Natural killer cell (primary cell): ENCODE data around the gene LDLRAD4. TPM values are rescaled to one million over a fixed set of nuclear protein-coding genes. Genes with fewer than 3 reads are reported as not detected.

Experiments
- ATAC-seq, 3 donors: fragments of 150-1000 bp in 2 of 3; fragments of 200-7000 bp in 1 of 3; cut with Tn5 transposase; 1 replicate in 1 of 3; 2 replicates in 2 of 3; pipeline ENCODE4 v1.10.0; 2021; ENCODE audit warnings: mild to moderate bottlenecking in 2 of 3, moderate library complexity in 2 of 3
- DNase-seq, 2 donors: peaks; one replicate each; pipeline versions ENCODE4 v3.0.0 to v3.0.0-alpha.2; 2013 to 2021; ENCODE audit warnings: mixed read lengths in 1 of 2
- H3K27ac ChIP-seq: one replicate; pipeline ENCODE4 v1.5.1; 2013; ENCODE audit warnings: mild to moderate bottlenecking, low read length
- H3K27me3 ChIP-seq: one replicate; pipeline ENCODE4 v1.6.1; 2013; ENCODE audit warnings: low read length; ENCODE audit not compliant: control insufficient read depth, insufficient read depth
- H3K36me3 ChIP-seq: one replicate; pipeline ENCODE4 v1.6.1; 2013; ENCODE audit warnings: low read length; ENCODE audit not compliant: control insufficient read depth, insufficient read depth
- H3K4me1 ChIP-seq: one replicate; pipeline ENCODE4 v1.6.1; 2013; ENCODE audit warnings: low read length; ENCODE audit not compliant: control insufficient read depth, insufficient read depth
- H3K4me3 ChIP-seq: one replicate; pipeline ENCODE4 v1.5.1; 2013; ENCODE audit warnings: low read length
- H3K9me3 ChIP-seq: one replicate; pipeline ENCODE4 v1.6.1; 2013; ENCODE audit warnings: low read length; ENCODE audit not compliant: control insufficient read depth, insufficient read depth
- H3K27ac Mint-ChIP-seq, 2 donors: one replicate each; pipeline ENCODE4 v1.8.0; 2022; ENCODE audit warnings: mild to moderate bottlenecking in 2 of 2, mixed read lengths in 2 of 2, moderate library complexity in 1 of 2
- H3K27me3 Mint-ChIP-seq, 2 donors: one replicate each; pipeline ENCODE4 v1.8.0; 2022; ENCODE audit warnings: low read depth in 2 of 2, mixed read lengths in 2 of 2
- H3K36me3 Mint-ChIP-seq: one replicate; pipeline ENCODE4 v1.8.0; 2022; ENCODE audit warnings: mixed read lengths
- H3K4me1 Mint-ChIP-seq, 2 donors: one replicate each; pipeline ENCODE4 v1.8.0; 2022; ENCODE audit warnings: mixed read lengths in 2 of 2
- H3K4me3 Mint-ChIP-seq: one replicate; pipeline ENCODE4 v1.8.0; 2022; ENCODE audit warnings: mild to moderate bottlenecking, moderate library complexity, mixed read lengths
- H3K9me3 Mint-ChIP-seq, 2 donors: one replicate each; pipeline ENCODE4 v1.8.0; 2022; ENCODE audit warnings: mixed read lengths in 2 of 2
- WGBS: methylation state at CpG from one replicate; pipeline ENCODE4 v1.1.7; 2013; ENCODE audit warnings: missing lambda C conversion rate; ENCODE audit not compliant: insufficient coverage; 5-methylcytosine and 5-hydroxymethylcytosine counted together
- intact Hi-C: fragments of 100-400 bp; cut with micrococcal nuclease; formaldehyde crosslinking; loops from one replicate; pipeline ENCODE4 v1.14.2; 2022
- total RNA-seq, 4 donors: library from RNA; stranded (reverse); fragments of 120-200 nt in 1 of 4; gene quantifications; one replicate each; pipeline versions ENCODE4 v1.2.3 to v1.2.4, GENCODE V29; 2013 to 2022
- TF ChIP-seq, protein P1 (sequence below): fragments of 200-600 bp; IDR thresholded peaks from one replicate; pipeline ENCODE4 v1.8.0; 2022; ENCODE audit warnings: antibody characterized with exemption

LDLRAD4 gene
- total RNA-seq, 3 donors from 2014 or later (not counting 1 experiment from before 2014, with no cell fraction given): 24.0 to 36.3 (median 29.2) TPM

DNA sequence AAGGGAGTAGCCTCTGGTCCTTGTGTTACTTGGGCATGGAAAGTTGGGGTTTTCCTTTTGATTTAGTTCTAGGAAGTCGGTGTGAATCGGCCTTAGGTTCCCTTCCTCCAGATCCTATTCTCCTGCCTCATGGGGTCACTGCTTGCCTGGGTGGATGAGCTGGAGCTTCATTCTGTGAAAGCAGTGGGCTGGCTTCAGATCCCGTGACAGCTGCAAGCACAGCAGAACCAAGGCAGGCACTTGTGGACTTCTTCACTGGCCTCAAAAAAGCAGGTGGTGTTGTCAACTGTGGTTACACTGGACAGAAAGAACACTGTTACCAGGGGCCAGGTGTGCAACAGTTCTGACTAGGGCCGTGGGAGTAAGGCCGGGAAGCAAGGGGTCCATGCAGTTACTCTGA, 243.4 kb downstream of the LDLRAD4 start:
- intact Hi-C loops: no loop called here
- peaks cover 0 to 2% of the 10 kb centered on the region in 2 donors for H3K9me3 Mint-ChIP-seq
- peaks cover 36 to 45% of the 10 kb centered on the region in 2 donors for H3K4me1 Mint-ChIP-seq
- peaks cover 6% of the 10 kb centered on the region for H3K36me3 Mint-ChIP-seq
- no peak overlapping the region for H3K27ac ChIP-seq
- H3K9me3 ChIP-seq: no peaks in the 10 kb centered on the region
- no peaks in the 10 kb centered on the region for H3K27me3 ChIP-seq
- no peaks in the 10 kb centered on the region for H3K27me3 Mint-ChIP-seq
- DNase-seq (no peak), ATAC-seq (no peak)
- peaks cover 33% of the 10 kb centered on the region for H3K4me1 ChIP-seq
- H3K4me3 Mint-ChIP-seq: no peak overlapping the region
- TF ChIP-seq, protein P1, sequence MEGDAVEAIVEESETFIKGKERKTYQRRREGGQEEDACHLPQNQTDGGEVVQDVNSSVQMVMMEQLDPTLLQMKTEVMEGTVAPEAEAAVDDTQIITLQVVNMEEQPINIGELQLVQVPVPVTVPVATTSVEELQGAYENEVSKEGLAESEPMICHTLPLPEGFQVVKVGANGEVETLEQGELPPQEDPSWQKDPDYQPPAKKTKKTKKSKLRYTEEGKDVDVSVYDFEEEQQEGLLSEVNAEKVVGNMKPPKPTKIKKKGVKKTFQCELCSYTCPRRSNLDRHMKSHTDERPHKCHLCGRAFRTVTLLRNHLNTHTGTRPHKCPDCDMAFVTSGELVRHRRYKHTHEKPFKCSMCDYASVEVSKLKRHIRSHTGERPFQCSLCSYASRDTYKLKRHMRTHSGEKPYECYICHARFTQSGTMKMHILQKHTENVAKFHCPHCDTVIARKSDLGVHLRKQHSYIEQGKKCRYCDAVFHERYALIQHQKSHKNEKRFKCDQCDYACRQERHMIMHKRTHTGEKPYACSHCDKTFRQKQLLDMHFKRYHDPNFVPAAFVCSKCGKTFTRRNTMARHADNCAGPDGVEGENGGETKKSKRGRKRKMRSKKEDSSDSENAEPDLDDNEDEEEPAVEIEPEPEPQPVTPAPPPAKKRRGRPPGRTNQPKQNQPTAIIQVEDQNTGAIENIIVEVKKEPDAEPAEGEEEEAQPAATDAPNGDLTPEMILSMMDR: no peak
- 83% methylated on average over 5 of the region's 5 CpGs for WGBS
- no peaks in the 10 kb centered on the region for H3K36me3 ChIP-seq
- H3K4me3 ChIP-seq: no peak overlapping the region
- peak overlapping the region in 1 of 2 donors; percentile 5 for H3K27ac Mint-ChIP-seq

DNA sequence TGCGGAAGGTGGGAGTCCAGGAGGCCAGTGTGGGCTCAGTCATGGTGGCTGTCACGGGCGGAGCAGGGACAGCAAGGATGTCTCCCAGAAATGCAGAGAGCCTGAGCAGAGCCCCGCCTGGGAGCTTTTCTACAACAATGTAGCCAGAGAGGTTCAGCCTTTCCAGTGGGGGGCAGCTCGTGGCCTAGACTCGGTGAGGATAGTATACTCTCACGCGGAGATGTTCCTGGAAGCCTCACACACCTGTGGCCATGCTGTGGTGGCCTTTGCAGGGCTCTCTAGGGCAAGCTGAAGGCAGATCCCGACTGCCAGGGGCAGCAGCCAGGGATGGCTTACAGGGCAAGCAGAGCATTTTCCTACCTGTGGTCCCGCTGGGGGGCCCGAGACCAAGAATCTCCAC, 244.1 kb downstream of the LDLRAD4 start:
- Mint-ChIP-seq H3K4me3 (no peak overlapping the region), H3K9me3 (peaks cover 0 to 3% of the 10 kb centered on the region in 2 donors), H3K4me1 (peaks cover 44 to 52% of the 10 kb centered on the region in 2 donors), H3K36me3 (peaks cover 14% of the 10 kb centered on the region), H3K27ac (peak overlapping the region in 1 of 2 donors; percentile 5), H3K27me3 (no peaks in the 10 kb centered on the region)
- no peak overlapping the region for H3K4me3 ChIP-seq
- intact Hi-C loops: no loop called here
- H3K27ac ChIP-seq: no peak overlapping the region
- no peaks in the 10 kb centered on the region for H3K27me3 ChIP-seq
- H3K4me1 ChIP-seq: peaks cover 31% of the 10 kb centered on the region
- ATAC-seq (no peak), DNase-seq (no peak)
- TF ChIP-seq, protein P1: no peak
- H3K9me3 ChIP-seq: no peaks in the 10 kb centered on the region
- H3K36me3 ChIP-seq: no peaks in the 10 kb centered on the region
- WGBS: 87% methylated on average over 11 of the region's 11 CpGs

DNA sequence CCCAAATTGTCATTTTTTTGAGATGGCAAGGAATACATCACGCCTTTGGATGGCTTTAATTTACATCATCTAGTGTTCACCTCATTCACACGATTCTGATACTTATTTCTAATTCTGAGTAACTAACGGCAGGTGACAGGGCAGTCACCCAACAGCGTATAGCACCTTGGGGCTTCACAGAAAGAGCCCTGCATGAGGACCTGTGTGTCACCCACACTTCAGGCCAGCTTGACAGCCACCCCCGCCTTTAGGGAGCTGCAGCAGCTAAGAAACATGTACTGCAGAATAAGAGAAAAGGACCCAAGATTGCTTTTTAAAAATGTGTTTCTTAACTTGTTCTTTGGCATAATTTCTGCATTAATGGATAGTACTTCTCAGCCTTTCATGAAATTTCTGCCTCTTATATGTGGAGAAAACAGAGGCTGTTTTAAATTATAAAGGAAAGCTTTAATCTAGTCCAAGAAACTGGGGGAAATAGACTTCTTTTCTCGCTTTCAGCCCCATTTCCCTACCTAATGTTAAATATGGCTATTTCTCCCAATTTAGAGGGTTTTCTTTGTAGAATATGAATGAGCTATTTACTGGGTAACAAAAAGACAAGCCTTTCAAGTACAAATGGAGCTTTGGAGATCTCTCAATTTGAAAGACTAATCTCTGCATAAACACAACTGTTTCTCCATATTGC, 245.1 kb downstream of the LDLRAD4 start:
- Mint-ChIP-seq H3K4me3 (peak overlapping the region; percentile 97), H3K36me3 (peaks cover 18% of the 10 kb centered on the region), H3K27me3 (no peaks in the 10 kb centered on the region), H3K27ac (peak overlapping the region; percentile 91 to 96), H3K4me1 (peaks cover 48 to 54% of the 10 kb centered on the region in 2 donors), H3K9me3 (peaks cover 0 to 6% of the 10 kb centered on the region in 2 donors)
- peaks cover 31% of the 10 kb centered on the region for H3K4me1 ChIP-seq
- no peak overlapping the region for H3K4me3 ChIP-seq
- WGBS: 66% methylated on average over 5 of the region's 6 CpGs
- no peaks in the 10 kb centered on the region for H3K27me3 ChIP-seq
- TF ChIP-seq, protein P1: no peak
- DNase-seq: peak in 1 of 2 donors; percentile 26
- ATAC-seq: peak; percentile 45 to 67 (median 52)
- intact Hi-C loops: loop anchor here (2.0 kb wide), 1 partner anchor 263 kb away; the partner anchor contains the start of genes FAM210A and RNMT
- H3K9me3 ChIP-seq: no peaks in the 10 kb centered on the region
- no peak overlapping the region for H3K27ac ChIP-seq
- no peaks in the 10 kb centered on the region for H3K36me3 ChIP-seq
